KMS-11 (cell line): ENCODE measurements around the gene ZBTB7C.

Source experiments
- H2AFZ ChIP-seq: fragments of 200-600 bp; sonication (generic); 2 replicates; pipeline ENCODE4 v1.6.1; 2016; ENCODE audit warnings: antibody characterized with exemption, mixed run types, low read depth
- H3K27ac ChIP-seq: fragments of 200-600 bp; sonication (generic); 2 replicates; pipeline ENCODE4 v1.6.1; 2016; ENCODE audit warnings: mild to moderate bottlenecking, mixed run types
- H3K27me3 ChIP-seq: fragments of 200-600 bp; sonication (generic); 2 replicates; pipeline ENCODE4 v1.6.1; 2017; ENCODE audit warnings: mild to moderate bottlenecking, low read depth, mixed run types, moderate library complexity; ENCODE audit not compliant: insufficient read depth
- H3K36me3 ChIP-seq: fragments of 200-600 bp; sonication (generic); 2 replicates; pipeline ENCODE4 v1.6.1; 2017; ENCODE audit warnings: mild to moderate bottlenecking, mixed run types; ENCODE audit not compliant: insufficient read depth
- H3K4me1 ChIP-seq: fragments of 200-600 bp; sonication (generic); 2 replicates; pipeline ENCODE4 v1.6.1; 2016; ENCODE audit warnings: mild to moderate bottlenecking, low read depth, mixed run types; ENCODE audit not compliant: poor library complexity, severe bottlenecking
- H3K4me2 ChIP-seq: fragments of 200-600 bp; sonication (generic); 2 replicates; pipeline ENCODE4 v1.7.0; 2016; ENCODE audit warnings: mild to moderate bottlenecking, mixed run types
- H3K4me3 ChIP-seq: fragments of 200-600 bp; sonication (generic); IDR thresholded peaks from 2 replicates; pipeline ENCODE4 v1.6.1; 2017; ENCODE audit warnings: low read depth, low read length, mixed read lengths; ENCODE audit not compliant: insufficient read depth
- H3K79me2 ChIP-seq: fragments of 200-600 bp; sonication (generic); 2 replicates; pipeline ENCODE4 v1.6.1; 2016; ENCODE audit warnings: low read depth, mixed run types; ENCODE audit not compliant: insufficient read depth
- H3K9ac ChIP-seq: fragments of 200-600 bp; sonication (generic); 2 replicates; pipeline ENCODE4 v1.6.1; 2016; ENCODE audit warnings: mild to moderate bottlenecking, mixed run types
- H4K20me1 ChIP-seq: fragments of 200-600 bp; sonication (generic); 2 replicates; pipeline ENCODE4 v1.6.1; 2016; ENCODE audit warnings: mild to moderate bottlenecking, mixed run types; ENCODE audit not compliant: insufficient read depth
- TF ChIP-seq, protein P1 (sequence below): fragments of 200-600 bp; sonication (generic); conservative IDR thresholded peaks from 2 replicates; pipeline ENCODE4 v1.6.1; 2017; ENCODE audit warnings: low read depth, mild to moderate bottlenecking, antibody characterized with exemption, low read length, moderate library complexity, mixed read lengths

The ZBTB7C gene

DNA sequence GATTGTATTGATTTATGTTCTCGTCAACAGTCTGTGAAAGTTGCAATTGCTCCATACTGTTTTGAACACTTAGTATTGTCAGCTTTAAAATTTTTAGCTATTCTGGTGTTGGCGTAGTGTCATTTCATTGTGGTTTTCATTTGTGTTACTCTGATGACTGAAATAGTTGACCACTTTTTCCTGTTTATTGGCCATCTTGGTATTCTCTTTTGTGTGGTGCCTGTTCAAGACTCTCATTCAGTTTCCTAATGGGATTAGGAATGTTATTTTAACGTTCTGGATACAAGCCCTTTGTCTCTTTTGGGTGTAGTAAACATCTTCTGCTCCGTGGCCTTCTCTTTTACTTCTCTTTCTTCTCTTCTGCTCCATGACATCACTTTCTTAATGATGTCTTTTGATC lies 396.0 kb downstream of the ZBTB7C start:
- TF ChIP-seq, protein P1, sequence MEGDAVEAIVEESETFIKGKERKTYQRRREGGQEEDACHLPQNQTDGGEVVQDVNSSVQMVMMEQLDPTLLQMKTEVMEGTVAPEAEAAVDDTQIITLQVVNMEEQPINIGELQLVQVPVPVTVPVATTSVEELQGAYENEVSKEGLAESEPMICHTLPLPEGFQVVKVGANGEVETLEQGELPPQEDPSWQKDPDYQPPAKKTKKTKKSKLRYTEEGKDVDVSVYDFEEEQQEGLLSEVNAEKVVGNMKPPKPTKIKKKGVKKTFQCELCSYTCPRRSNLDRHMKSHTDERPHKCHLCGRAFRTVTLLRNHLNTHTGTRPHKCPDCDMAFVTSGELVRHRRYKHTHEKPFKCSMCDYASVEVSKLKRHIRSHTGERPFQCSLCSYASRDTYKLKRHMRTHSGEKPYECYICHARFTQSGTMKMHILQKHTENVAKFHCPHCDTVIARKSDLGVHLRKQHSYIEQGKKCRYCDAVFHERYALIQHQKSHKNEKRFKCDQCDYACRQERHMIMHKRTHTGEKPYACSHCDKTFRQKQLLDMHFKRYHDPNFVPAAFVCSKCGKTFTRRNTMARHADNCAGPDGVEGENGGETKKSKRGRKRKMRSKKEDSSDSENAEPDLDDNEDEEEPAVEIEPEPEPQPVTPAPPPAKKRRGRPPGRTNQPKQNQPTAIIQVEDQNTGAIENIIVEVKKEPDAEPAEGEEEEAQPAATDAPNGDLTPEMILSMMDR: no peak

GRCh38 chr18:48011926-48012465 lies 397.2 kb downstream of the ZBTB7C start:
- H3K4me2 ChIP-seq: no peak overlapping the region
- no peaks in the 10 kb centered on the region for H3K36me3 ChIP-seq
- H3K4me1 ChIP-seq: no peaks in the 10 kb centered on the region
- no peaks in the 10 kb centered on the region for H3K79me2 ChIP-seq
- no peak overlapping the region for H2AFZ ChIP-seq
- no peaks in the 10 kb centered on the region for H3K27me3 ChIP-seq
- H3K27ac ChIP-seq: no peak overlapping the region
- TF ChIP-seq, protein P1: no peak
- H3K4me3 ChIP-seq: no peak overlapping the region
- H4K20me1 ChIP-seq: no peaks in the 10 kb centered on the region
- H3K9ac ChIP-seq: no peak overlapping the region

More for the DNA sequence above, 396.0 kb downstream of the ZBTB7C start:
- Histone ChIP-seq H3K4me3 (no peak overlapping the region), H3K27ac (no peak overlapping the region), H4K20me1 (no peaks in the 10 kb centered on the region), H3K4me2 (no peak overlapping the region), H3K79me2 (no peaks in the 10 kb centered on the region), H3K4me1 (no peaks in the 10 kb centered on the region), H3K36me3 (no peaks in the 10 kb centered on the region), H3K9ac (no peak overlapping the region), H2AFZ (no peak overlapping the region), H3K27me3 (no peaks in the 10 kb centered on the region)

- TF ChIP-seq, protein P1: no peak
- no peaks in the 10 kb centered on the region for H3K4me1 ChIP-seq
These were observed 398.9 kb downstream of the ZBTB7C start for GRCh38 chr18:48010264-48010663.

DNA sequence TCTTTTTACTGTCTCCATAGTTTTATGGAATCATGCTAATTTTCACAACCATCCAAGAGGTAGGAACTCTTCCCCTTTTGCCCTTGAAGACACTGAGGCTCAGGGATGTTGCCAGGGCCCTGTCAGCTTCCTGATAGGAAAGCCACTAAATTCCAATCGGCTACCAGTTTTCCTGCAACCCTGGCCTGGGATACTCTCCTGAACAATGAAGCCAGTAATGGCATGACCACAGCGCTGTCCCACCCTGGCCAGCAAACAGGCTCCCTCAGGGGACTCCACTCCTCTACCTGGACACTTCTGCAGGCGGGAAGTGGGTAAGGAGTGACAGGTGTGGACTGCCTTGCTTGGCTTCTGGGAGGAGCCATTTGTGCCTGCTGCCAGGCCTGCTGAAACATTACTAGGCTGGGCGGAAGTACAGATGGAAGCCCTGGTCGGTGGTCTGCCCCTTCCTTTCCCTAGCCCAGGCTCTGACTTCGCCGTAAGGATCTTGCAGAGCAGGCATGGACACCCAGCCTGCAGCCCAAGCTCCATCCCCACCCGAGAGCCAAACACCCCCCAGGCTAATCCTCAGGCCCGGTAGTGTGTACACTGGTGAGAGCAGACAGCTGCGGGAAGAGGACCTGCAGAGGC lies 400.0 kb downstream of the ZBTB7C start:
- Histone ChIP-seq H3K79me2 (no peaks in the 10 kb centered on the region), H3K36me3 (no peaks in the 10 kb centered on the region), H3K9ac (no peak overlapping the region), H3K4me2 (no peak overlapping the region), H3K4me1 (no peaks in the 10 kb centered on the region), H4K20me1 (no peaks in the 10 kb centered on the region), H3K27me3 (no peaks in the 10 kb centered on the region), H2AFZ (no peak overlapping the region), H3K27ac (no peak overlapping the region), H3K4me3 (no peak overlapping the region)
- TF ChIP-seq, protein P1: no peak

More at GRCh38 chr18:48010264-48010663, 398.9 kb downstream of the ZBTB7C start:
- no peak overlapping the region for H3K4me3 ChIP-seq
- H3K9ac ChIP-seq: no peak overlapping the region
- no peaks in the 10 kb centered on the region for H3K79me2 ChIP-seq
- no peaks in the 10 kb centered on the region for H3K27me3 ChIP-seq
- H3K27ac ChIP-seq: no peak overlapping the region
- no peaks in the 10 kb centered on the region for H3K36me3 ChIP-seq
- H3K4me2 ChIP-seq: no peak overlapping the region
- no peaks in the 10 kb centered on the region for H4K20me1 ChIP-seq
- no peak overlapping the region for H2AFZ ChIP-seq
